CD4-positive, alpha-beta T cell treated with Interleukin-12 subunit alpha and Interleukin-12 subunit beta, for 1 hour (primary cell): Measurements from ENCODE around the gene CACNA2D3.
"Not testable (repeated sequence)": the region's sequence is repeated elsewhere in the genome, so short reads cannot be mapped to it uniquely, and the experiment has no call there.

Experiments used
- DNase-seq: peaks from one replicate; pipeline ENCODE4 v3.0.0-alpha.2; 2020

Gene CACNA2D3

DNA sequence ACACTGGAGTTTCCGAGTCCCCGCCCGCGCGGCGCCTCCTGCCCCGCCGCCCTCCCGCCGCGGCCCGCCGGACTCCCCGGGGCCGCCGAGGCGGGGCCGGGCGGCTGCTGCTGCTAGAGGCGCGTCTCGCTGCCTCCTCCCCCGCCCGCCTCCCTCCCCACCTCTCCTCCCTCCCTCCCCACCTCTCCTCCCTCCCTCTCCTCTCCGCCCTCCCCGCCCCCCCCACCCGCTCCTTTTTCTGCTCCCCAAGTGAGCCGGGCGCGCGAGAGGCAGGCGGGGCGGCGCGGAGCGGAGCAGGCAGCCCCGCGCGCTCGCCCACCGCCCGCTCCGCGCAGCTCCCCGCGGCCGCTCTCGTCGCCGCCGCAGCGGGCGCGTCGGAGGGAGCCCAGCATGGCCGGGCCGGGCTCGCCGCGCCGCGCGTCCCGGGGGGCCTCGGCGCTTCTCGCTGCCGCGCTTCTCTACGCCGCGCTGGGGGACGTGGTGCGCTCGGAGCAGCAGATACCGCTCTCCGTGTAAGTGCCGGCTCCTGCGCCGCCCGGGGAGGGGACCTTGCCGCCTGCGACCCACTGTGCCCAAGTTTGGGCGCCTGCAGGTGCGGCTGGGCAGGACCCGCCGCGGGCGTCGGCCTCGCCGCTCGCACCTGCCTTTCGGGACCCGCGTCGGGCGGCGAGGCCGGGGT is at the start of gene CACNA2D3:
Gene CACNA2D3, plus strand, starts transcription at position 229 of the 679 bp plus-strand sequence.
- DNase-seq = no peak

DNA sequence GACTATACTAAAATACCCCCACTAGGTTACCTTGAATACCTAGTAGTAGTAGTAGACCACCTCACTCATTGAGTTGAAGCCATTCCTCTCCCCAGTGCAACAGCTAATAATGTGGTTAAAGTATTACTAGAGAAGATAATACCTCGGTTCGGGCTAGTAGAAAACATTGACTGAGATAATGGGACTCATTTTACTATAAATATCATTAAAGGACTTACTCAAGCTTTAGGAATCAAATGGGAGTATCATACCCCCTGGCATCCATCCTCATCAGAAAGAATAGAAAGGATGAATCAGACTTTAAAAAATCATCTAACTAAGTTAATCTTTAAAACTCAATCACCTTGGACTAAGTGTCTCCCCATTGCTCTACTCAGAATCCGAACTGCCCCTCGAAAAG is 49.0 kb upstream of the CACNA2D3 start:
- DNase-seq = no peak

DNA sequence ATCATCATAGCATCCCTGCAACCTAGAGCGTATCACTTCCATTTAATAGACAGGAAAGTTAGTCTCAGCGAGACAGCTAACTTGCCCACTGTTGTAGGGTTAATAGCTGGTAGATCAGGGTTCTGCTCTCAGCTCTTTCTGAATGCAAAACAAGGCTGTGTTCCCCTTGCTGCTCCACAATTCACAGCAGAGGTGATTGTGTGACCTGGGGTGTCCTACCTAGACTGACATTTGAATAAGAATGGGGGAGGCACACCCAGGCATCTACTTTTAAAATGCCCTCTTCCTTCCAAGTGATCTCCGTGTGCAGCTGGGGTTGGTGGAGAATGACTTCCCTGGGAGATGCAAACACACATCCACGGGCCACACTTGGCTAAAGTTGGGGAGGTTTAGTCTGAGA is 43.0 kb upstream of the CACNA2D3 start:
- DNase-seq = no peak

DNA sequence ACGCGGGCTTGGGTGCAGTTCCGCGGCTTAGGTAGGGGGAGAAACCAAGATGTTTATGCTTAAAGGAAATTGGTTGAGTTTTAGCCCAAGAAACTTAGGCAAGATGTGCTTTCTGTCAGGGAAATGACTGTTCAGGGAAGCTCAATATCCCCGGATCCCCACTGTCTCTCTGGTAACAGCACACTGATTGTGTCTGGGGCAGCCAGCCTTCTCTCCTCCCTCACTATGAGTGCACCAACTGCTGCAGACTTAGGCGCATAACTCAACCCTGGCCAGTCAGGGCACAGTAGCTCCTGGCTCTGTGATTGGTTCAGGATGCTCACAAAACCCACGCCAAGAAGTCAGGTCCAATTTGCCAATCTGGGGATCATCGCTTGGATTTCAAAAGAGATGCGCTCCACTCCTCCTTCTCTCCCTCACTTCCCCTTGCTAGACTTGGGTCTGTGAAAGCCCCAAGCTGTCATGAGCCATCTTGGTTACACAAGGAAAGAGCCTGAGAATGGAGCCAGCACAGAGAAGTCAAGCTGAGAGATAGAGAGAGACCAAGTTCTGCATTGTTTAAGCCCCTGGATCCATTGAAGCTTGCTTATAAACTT is 42.5 kb upstream of the CACNA2D3 start:
- DNase-seq = no peak

DNA sequence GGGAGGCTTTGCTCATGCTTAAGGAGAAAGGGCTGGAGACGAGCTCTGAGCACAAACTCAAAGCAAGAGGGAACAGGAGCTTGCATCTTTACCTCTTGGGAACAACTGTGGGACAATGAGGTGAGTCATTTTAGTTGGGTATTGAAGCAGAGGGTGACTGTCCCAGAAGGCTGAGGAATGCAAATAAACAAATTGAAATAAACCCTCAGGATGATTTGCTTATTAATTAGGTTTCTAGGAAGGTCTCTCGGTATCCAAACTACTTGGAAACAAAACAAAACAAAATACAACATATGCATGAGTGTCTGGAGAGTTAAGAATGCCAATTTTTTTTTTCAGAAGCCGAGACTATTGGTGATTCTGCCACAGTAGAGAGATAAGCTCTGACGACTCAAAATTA is 38.4 kb upstream of the CACNA2D3 start:
- DNase-seq = no peak

DNA sequence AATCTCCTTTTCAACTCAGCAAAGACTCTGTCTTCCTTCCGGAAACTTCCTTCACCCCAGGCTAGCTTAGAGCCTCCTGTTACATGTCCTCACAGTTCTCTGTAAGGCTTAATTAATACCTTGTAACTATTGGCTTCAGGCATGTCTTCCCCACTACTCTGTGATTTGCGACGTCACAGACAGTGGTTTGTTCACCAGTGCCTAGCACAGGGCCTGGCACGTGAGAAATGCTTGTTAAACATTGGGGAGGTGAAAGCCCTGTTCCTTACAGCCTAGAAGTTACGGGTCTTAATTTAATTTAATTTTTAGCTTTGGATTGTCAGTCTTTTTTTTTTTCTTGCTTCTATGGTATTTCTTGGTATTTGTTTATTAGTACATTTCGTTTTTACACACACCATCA is 36.4 kb upstream of the CACNA2D3 start:
- DNase-seq = no peak

DNA sequence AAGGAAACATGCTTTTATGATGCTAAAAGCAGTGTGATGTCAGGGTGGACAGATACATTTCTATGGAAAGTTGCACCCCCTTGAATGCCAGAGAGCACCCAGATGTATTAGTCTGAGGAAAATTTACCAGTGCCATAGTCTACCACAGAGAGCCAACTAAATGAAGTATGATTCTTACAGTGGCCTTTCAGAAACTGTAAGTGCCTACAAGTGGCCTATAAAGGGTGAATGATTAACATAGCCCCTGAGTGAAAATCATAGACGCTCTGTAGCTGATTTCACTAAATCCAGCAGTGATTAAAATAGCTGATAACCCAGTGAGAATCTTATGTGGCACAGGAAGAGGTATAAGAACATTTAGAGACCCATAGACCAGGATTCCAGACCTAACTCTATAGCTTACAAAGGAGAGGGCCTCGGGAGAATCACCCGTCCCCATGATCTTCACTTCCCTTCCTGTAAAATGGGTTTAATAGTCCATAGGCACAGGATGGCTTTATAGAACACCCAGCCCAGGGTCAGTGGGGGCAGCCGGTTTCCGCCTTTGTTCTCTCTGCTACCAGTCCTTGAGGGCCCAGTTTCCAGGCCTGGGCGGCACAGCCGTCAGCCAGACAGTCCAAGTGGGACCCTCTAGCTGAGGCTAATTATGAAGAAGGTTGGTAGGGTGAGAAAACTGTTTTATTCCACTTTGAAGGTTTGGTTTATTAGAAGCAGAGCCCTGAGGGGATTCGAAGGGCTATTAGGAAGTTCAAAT is 35.5 kb upstream of the CACNA2D3 start:
- DNase-seq = no peak

DNA sequence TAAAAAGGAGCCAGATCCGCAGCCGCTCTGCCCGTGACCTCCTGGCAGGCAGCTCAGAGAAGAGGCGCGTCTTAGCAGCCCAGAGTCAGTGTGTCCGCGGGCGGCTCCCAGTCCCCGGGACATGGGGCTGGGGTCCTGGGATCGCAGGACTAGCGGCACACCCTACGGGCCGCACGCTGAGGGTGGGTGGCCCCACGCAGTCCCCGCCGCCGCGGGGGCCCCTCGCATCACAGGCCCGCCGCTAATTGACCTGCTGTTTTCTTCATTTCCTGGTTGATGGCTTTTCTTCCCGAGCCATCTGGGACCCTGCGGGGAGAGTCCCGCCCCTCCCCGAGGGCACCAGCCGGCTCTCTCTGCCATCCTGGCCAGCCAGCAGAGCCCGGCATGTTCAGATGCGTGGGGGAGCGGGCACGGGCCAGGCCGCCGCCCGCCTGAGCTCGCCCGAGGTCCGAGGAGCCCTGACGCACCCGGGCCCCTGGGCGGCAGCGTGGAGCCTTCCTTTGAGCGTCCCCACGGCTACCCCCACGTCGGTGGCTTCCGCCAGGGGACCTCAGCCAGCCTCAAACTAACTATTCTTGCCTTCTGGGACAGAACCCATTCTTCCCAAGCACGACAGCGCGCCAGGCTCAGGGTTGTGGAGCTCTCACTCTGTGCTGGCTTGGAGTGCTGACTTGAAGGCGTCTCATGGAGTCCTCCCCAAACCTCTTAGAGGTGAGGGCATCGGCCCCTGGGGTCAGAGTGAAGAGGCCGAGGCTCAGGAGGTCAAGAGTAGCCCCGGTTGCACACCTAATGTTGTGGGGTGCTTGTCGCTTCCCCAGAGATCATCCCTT is 34.6 kb upstream of the CACNA2D3 start:
- no peak for DNase-seq

DNA sequence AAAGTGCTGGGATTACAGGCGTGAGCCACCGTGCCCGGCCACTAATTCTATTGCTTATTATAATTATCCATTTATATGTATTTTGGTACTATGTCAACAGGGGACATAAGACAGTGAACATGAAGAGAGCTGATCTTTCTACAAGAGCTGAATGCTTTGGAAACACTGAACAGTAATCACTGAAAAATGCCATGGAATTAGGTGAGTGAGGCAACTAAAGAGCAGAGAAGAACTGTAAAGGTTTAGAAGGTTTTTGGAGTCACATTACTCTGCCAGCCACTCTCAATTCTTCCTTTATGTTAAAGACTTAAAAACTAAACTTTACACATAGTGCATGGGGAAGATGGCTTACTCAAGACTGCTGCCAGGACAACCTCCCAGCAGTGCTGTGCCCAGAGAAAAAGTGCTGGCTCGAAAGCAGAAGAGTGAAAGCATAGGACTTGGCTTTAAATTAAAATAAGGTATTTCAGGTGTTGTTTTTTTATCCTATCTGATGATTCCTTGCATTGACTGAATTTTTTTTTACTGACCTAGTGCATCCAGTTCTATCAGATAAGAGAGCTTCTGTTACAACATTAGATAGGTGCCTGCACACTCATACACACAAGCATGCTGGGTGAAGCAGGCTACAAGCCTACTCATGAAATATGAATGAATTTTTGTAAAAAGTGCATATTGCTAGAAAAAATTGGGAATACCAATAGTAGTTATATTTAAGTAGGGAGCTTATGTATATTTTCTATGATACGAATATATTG is 28.7 kb upstream of the CACNA2D3 start:
- no peak for DNase-seq

DNA sequence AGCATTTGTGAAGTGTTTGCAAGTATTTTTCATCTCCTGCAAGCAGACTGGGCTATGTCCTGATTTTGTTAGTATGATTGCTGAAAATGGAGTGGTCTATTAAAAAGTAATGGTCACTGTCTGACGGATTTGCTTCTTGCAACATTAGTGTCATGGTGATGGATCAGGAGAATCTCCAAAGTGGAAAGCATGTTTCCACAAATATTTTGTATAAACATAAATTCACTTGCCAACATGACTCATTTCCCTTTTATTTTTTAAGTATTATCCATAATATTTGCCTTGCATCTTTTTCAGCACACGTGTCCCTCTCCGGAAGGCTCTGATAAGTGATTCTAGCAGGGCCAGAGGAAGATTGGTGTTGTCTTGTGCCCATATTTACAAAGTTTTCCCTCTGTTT is 27.4 kb upstream of the CACNA2D3 start:
- DNase-seq = no peak

DNA sequence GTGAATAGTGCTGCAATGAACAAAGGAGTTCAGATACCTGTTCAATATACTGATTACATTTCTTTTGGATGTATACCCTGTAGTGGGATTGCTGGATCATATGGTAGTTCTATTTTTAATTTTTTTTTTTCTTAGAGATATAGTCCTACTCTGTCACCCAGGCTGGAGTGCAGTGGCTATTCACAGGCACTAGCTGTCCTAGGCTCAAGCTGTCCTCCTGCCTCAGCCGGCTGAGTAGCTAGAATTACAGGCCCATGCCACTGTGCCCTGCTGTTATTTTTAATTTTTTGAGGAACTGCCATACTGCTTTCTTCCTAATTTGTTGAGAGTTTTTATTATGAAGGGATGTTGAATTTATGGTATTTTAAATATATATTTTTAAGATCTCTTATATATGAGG is 23.0 kb upstream of the CACNA2D3 start:
- DNase-seq = no peak

DNA sequence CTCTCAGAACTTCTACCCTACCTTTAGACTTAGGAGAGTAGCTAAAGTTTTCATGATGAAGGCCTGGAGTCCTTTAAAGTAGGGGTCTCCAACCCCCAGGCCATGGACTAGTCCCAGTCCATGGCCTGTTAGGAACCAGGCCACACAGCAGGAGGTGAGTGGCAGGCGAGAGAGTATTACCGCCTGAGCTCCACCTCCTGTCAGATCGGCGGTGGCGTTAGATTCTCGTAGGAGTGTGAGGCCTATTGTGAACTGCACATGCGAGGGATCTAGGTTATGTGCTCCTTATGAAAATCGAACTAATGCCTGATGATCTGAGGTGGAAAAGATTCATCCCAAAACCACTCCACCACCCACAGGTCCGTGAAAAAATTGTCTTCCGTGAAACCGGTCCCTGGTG is 18.3 kb upstream of the CACNA2D3 start:
- no peak for DNase-seq

DNA sequence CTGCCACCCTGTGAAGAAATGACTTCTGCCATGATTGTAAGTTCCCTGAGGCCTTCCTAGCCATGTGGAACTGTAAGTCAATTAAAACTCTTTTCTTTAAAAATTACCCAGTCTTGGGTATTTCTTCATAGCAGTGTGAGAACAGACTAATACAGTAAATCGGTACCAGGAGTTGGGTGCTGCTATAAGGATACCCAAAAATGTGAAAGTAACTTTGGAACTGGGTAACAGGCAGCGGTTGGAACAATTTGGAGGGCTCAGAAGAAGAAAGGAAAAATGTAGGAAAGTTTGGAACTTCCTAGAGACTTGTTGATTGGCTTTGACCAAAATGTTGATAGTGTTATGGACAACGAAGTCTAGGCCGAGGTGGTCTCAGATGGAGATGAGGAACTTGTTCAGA is 6.2 kb upstream of the CACNA2D3 start:
- DNase-seq = not testable (repeated sequence)

DNA sequence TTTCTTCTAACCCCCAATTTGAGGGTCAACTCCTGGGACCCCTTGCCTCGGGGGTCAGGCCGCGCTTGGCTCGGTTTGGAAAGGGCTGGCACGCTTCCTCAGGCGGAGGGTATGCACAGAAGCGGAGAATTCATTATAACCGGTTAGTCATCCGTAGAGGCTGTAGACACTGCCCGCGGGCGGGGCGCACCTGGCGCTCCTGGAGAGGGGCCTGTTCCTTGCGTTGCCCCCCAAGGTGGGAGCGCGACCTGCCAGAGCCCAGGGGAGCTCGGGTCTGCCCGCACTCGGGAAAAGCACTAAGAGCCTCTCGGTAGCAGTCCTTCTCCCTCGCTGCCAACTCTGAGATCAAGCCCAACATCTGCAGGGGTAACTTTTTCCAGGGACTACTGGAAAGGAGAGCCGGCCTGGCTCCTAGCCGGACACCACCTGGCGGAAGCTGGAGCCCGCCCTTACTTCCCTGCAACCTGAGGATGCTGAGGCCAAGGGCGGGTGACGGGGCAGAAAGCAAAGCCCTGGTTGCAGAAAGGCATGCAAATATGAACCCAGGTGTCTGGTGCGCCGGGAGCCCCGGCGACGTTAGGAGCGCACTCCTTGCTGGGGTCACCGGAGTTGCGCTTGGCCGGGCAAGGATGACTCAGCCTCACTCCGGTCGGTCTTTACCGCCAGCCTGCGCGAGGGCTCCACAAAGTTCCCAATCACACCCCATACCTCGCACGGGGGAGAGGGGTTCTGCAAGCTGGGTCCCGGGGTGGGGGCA is 1.5 kb upstream of the CACNA2D3 start:
- no peak for DNase-seq

DNA sequence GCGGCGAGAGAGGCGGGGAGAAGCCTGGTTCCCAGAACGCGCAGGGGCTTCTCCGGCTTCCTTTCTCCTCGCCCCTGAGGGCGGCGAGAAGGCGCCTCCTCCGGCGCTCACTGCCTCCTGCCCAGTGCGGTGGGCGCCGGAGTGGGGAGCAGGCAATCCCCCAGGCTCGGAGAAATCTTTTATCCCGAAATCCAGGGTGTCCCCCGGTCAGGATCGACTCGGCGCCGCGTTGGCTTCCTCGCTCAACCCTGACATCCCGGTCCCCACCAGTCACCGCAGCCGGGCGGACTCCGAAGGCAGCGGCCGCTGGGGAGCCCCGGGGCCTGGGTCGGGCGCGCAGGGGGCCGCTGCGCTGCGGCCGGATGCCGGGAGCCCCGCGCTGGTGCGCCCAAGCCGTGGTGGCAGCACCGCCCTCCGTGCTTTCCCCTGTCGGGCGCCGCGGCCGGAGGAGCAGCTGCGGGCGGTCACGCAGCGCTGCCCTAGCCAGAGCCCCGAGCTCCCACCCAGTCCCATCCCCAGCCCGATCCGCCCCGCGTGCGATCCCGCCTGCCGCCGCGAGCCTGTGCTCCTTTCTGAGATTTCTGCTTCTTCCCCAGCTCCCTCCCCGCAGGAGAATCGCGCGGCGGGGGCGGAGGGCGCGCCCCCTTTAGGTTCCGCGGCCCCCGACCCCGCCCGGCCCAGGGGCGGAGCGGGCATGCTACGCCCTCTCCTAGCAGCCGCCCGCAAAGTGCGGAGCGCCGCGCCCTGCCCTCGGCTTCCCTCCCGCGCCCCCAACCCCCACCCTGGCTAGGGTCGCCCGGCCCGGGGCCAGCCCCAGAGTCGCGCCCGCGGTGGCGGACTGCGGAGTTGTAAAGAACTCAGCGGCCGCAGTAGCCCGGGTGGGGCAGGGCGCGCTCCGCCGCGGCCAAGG is 683 bp upstream of the CACNA2D3 start:
- no peak for DNase-seq

DNA sequence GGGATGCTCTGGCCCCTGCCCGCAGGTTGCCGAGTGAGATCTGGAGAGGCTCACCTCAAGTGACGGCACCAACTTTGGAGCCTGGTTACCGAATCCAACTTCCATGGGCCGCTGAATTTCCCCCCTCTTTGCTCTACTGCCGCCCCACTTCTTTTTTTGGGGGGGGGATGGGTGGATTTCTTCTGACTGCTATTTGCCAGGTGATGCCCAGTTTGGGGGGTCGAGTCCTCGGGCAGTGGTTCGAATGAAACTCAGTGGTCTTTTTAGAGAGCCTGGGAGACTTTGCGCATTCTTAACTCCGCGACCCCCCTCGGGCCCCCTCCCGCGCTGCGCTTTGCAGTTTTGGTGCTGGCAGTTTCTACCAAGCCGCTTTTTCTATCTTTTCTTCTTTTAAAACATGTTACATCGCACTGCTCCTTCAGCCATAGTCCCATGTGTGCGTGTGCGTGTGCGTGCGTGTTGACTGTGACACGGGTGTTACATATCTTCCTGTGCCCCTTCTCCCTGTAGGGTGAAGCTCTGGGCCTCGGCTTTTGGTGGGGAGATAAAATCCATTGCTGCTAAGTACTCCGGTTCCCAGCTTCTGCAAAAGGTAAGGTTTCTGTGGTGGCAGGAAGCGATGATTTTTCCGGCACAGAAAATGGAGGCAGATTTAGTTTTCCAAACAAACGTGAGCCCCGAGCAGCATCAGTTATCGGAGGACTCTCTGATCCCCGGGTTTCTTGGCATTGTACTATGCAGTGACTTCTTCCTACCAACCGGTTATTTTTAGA is 837 bp downstream of the CACNA2D3 start:
- DNase-seq = no peak

DNA sequence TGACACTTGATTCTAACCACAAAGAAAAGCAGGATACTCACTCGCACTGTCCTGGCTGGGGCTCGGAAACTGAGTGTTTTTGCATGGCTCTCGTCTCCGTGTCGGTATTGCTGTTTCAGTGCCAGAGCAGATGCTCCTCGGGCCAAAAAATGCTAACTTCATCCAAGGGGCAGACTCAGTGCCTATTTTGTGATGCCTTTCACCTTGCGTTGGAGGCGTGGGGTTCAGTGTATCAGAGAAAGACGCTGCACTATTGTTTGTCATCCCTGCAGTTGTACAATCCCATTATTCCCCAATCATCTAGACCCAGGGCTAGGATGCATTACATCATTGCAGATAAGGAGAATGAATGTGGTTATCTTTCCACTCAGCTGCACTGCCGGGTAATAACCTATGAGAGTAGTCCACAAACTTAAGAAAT is 1.4 kb downstream of the CACNA2D3 start:
- DNase-seq = no peak

DNA sequence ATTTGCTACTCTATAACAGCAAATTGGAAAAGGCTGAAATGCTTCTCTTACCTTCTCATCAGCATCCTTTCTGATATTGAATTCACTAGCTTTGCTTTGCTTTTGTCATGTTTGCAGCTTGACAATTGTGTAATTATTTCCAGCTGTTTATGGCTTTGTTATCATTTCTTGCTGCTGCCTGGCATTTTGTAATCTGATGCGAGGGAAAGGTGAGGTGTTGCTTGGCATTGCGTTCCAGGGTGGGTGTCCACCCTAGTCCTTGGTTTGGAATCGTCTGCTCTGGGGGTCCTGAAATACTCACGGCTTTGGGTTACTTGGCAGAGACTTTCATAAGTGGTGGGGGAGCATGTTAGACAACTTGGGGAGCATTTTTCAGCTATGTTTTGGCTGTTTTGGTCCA is 2.9 kb downstream of the CACNA2D3 start:
- no peak for DNase-seq

DNA sequence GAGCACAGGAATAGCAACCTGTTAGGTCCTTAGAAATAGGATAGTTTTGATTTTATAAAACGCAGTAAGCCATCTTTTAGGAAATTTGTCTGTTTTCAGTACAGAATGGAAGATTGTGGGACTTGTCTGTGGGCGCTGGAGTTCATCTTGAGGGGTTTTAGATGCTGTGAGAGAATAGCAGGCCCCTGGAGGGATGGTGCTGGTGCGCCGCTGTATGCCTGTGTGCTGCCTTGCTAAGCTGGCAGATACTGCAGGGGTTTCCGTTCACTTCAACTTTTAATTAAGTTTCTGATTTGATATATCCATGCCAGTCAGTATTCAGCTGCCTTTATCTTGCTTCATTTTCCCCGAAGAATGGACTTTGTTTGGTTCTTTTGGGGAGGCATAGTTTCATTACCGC is 4.2 kb downstream of the CACNA2D3 start:
- no peak for DNase-seq

DNA sequence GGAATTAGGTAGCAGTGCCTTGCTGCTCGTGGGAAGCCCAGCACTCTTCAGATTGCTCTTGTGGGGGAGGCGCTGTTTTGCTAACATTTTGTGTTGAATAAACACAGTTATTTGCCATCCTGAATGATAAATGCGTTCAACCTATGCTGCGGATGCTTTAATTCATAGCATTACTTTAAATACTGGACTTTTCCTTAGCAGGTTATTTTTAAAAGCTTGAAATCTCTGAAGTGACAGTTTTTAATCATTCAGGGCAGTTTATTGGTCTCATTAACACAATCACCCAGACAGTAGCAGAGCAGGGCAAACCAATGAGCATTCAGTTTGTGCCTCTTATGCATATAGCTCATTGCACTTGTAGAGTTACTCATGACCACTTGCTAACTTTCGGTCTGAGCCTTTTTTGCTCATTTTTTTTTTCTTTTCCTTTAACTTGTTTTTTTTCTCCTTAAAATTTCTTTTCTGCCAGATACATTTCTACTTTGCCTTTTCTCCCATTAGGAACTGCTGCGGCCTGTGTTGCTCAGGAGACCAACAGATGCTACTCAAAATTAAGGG is 5.2 kb downstream of the CACNA2D3 start:
- no peak for DNase-seq
